RWPE2 (cell line): ENCODE data around the gene IGF2R.

Source experiments
- ATAC-seq: fragments of 200-7000 bp; cut with Tn5 transposase; 3 replicates; pipeline ENCODE4 v1.9.1; 2021; ENCODE audit warnings: low read depth
- DNase-seq: peaks from one replicate; pipeline ENCODE4 v3.0.0-alpha.2; 2020; ENCODE audit warnings: low spot score
- H3K27ac ChIP-seq: fragments of 450-650 bp; 2 replicates; pipeline ENCODE4 v1.5.1; 2017; ENCODE audit warnings: mild to moderate bottlenecking; ENCODE audit not compliant: poor library complexity, severe bottlenecking
- H3K27me3 ChIP-seq: fragments of 250-450 bp; sonication (Bioruptor Pico); 2 replicates; pipeline ENCODE4 v1.5.1; 2021; ENCODE audit warnings: mild to moderate bottlenecking, moderate library complexity; ENCODE audit not compliant: insufficient read depth, poor library complexity, severe bottlenecking
- H3K36me3 ChIP-seq: fragments of 250-450 bp; sonication (Bioruptor Pico); 2 replicates; pipeline ENCODE4 v1.5.1; 2020; ENCODE audit warnings: low read depth, mild to moderate bottlenecking, moderate library complexity
- H3K4me1 ChIP-seq: fragments of 250-450 bp; sonication (Bioruptor Pico); 2 replicates; pipeline ENCODE4 v1.5.1; 2021; ENCODE audit warnings: mild to moderate bottlenecking, moderate library complexity; ENCODE audit not compliant: insufficient read depth, poor library complexity, severe bottlenecking
- H3K4me3 ChIP-seq: fragments of 250-450 bp; sonication (Bioruptor Pico); 2 replicates; pipeline ENCODE4 v1.5.1; 2021; ENCODE audit warnings: mild to moderate bottlenecking, moderate library complexity; ENCODE audit not compliant: severe bottlenecking
- H3K9me3 ChIP-seq: fragments of 250-450 bp; sonication (Bioruptor Pico); 2 replicates; pipeline ENCODE4 v1.5.1; 2021; ENCODE audit warnings: mild to moderate bottlenecking, moderate library complexity; ENCODE audit not compliant: severe bottlenecking
- CTCF ChIP-seq: fragments of 450-650 bp; IDR thresholded peaks from one replicate; pipeline ENCODE4 v1.5.1; 2017; ENCODE audit warnings: mild to moderate bottlenecking, moderate library complexity; ENCODE audit not compliant: poor library complexity, severe bottlenecking

Gene IGF2R

GRCh38 chr6:160117137-160117536, 148.3 kb downstream of the IGF2R start:
- H3K36me3 ChIP-seq, result no peaks in the 10 kb centered on the region
- no peaks in the 10 kb centered on the region for H3K27me3 ChIP-seq
- ATAC-seq, result no peak
- H3K9me3 ChIP-seq, result no peaks in the 10 kb centered on the region
- H3K4me1 ChIP-seq, result no peaks in the 10 kb centered on the region
- H3K4me3 ChIP-seq, result no peak overlapping the region
- TF ChIP-seq CTCF, result no peak
- no peak for DNase-seq
- no peak overlapping the region for H3K27ac ChIP-seq

GRCh38 chr6:160118620-160119229, 149.8 kb downstream of the IGF2R start:
- Histone ChIP-seq H3K4me1 (no peaks in the 10 kb centered on the region), H3K4me3 (no peak overlapping the region), H3K36me3 (no peaks in the 10 kb centered on the region), H3K27me3 (no peaks in the 10 kb centered on the region), H3K9me3 (no peaks in the 10 kb centered on the region), H3K27ac (no peak overlapping the region)
- ATAC-seq (no peak), DNase-seq (no peak)
- TF ChIP-seq CTCF, result no peak

GRCh38 chr6:160120087-160120486, 151.2 kb downstream of the IGF2R start:
- no peak for TF ChIP-seq CTCF
- no peaks in the 10 kb centered on the region for H3K36me3 ChIP-seq
- H3K27ac ChIP-seq, result no peak overlapping the region
- H3K27me3 ChIP-seq, result no peaks in the 10 kb centered on the region
- no peak overlapping the region for H3K4me3 ChIP-seq
- ATAC-seq (no peak), DNase-seq (no peak)
- no peaks in the 10 kb centered on the region for H3K4me1 ChIP-seq
- H3K9me3 ChIP-seq, result no peaks in the 10 kb centered on the region

GRCh38 chr6:160121558-160121957, 152.7 kb downstream of the IGF2R start, which contains the start of gene SLC22A1:
Gene SLC22A1, plus strand, starts transcription at chr6:160121815. Its CDS starts 121 bp downstream, at chr6:160121936.
- Histone ChIP-seq H3K4me3 (no peak within 1 kb of the TSS), H3K27me3 (no peaks in the 10 kb centered on the region), H3K27ac (no peak within 1 kb of the TSS), H3K36me3 (no peaks in the 10 kb centered on the region), H3K4me1 (no peaks in the 10 kb centered on the region), H3K9me3 (no peaks in the 10 kb centered on the region)
- DNase-seq (no peak), ATAC-seq (no peak)
- TF ChIP-seq CTCF, result no peak

GRCh38 chr6:160121981-160122380, 153.1 kb downstream of the IGF2R start:
- H3K36me3 ChIP-seq, result no peaks in the 10 kb centered on the region
- no peak overlapping the region for H3K27ac ChIP-seq
- H3K4me1 ChIP-seq, result no peaks in the 10 kb centered on the region
- TF ChIP-seq CTCF, result no peak
- no peaks in the 10 kb centered on the region for H3K9me3 ChIP-seq
- ATAC-seq (no peak), DNase-seq (no peak)
- H3K27me3 ChIP-seq, result no peaks in the 10 kb centered on the region
- no peak overlapping the region for H3K4me3 ChIP-seq
